HG02943 (cell line): ENCODE data around the gene BBS2.

ENCODE experiments used
- ATAC-seq: cut with Tn5 transposase; IDR thresholded peaks from one replicate; pipeline ENCODE4 v1.9.1; 2021; ENCODE audit warnings: mild to moderate bottlenecking, low read depth, moderate library complexity; ENCODE audit not compliant: unreplicated experiment

The BBS2 gene

GRCh38 chr16:56438038-56438437 is 81.8 kb downstream of the BBS2 start:
- ATAC-seq = no peak

GRCh38 chr16:56436258-56436657 is 83.6 kb downstream of the BBS2 start:
- ATAC-seq = no peak
